GM21576 (cell line): Measurements from ENCODE around the gene CTAGE6.
"Not testable (repeated sequence)": the region's sequence is repeated elsewhere in the genome, so short reads cannot be mapped to it uniquely, and the experiment has no call there.

Experiments used
- ATAC-seq: cut with Tn5 transposase; IDR thresholded peaks from one replicate; pipeline ENCODE4 v1.9.1; 2021; ENCODE audit warnings: mild to moderate bottlenecking, moderate library complexity; ENCODE audit not compliant: unreplicated experiment

CTAGE6 gene

GRCh38 chr7:143720335-143720734 is 37.2 kb downstream of the CTAGE6 start:
- ATAC-seq: not testable (repeated sequence)

GRCh38 chr7:143715543-143716193 is 41.8 kb downstream of the CTAGE6 start:
- not testable (repeated sequence) for ATAC-seq

GRCh38 chr7:143714581-143715454 is 42.7 kb downstream of the CTAGE6 start:
- ATAC-seq: not testable (repeated sequence)

GRCh38 chr7:143712381-143712780 is 45.1 kb downstream of the CTAGE6 start:
- ATAC-seq: not testable (repeated sequence)

- ATAC-seq: not testable (repeated sequence)
These were observed 45.7 kb downstream of the CTAGE6 start for GRCh38 chr7:143711727-143712324.

- ATAC-seq: not testable (repeated sequence)
These were observed 47.6 kb downstream of the CTAGE6 start for GRCh38 chr7:143709895-143710294.
